Activated CD4-positive, alpha-beta memory T cell treated with anti-CD3 and anti-CD28 coated beads for 36 hours (primary cell): ENCODE measurements around the gene ABCB10. TPM values are rescaled to one million over a fixed set of nuclear protein-coding genes. Genes with fewer than 3 reads are reported as not detected.

Source experiments
- CTCF ChIA-PET: fragments of 350-600 bp; sonication (Branson Sonifier 250); formaldehyde crosslinking; loops from one replicate; lab custom pipeline; 2021; ENCODE audit warnings: antibody characterized with exemption, inconsistent platforms; lab: Charles Lee
- POLR2A ChIA-PET: fragments of 350-600 bp; sonication (Branson Sonifier 250); formaldehyde crosslinking; loops from one replicate; lab custom pipeline; 2021; ENCODE audit warnings: antibody characterized with exemption; lab: Charles Lee
- DNase-seq: peaks from one replicate; pipeline ENCODE4 v3.0.0-alpha.2; 2020
- H3K27ac Mint-ChIP-seq: one replicate; pipeline ENCODE4 v1.8.0; 2021; ENCODE audit warnings: mixed read lengths
- H3K27me3 Mint-ChIP-seq: one replicate; pipeline ENCODE4 v1.8.0; 2021; ENCODE audit warnings: mixed read lengths
- H3K36me3 Mint-ChIP-seq: one replicate; pipeline ENCODE4 v1.8.0; 2021; ENCODE audit warnings: mixed read lengths
- H3K4me1 Mint-ChIP-seq: one replicate; pipeline ENCODE4 v1.8.0; 2021; ENCODE audit warnings: low read depth, mixed read lengths
- H3K4me3 Mint-ChIP-seq: one replicate; pipeline ENCODE4 v1.8.0; 2021; ENCODE audit warnings: mild to moderate bottlenecking, mixed read lengths
- H3K9me3 Mint-ChIP-seq: one replicate; pipeline ENCODE4 v1.8.0; 2021; ENCODE audit warnings: mixed read lengths
- intact Hi-C: fragments of 100-400 bp; cut with micrococcal nuclease; formaldehyde crosslinking; loops from one replicate; pipeline ENCODE4 v1.15.1; 2023
- total RNA-seq, 2 experiments: library from RNA; stranded (reverse); gene quantifications; one replicate each; pipeline ENCODE4 v1.2.3, GENCODE V29; 2021

The ABCB10 gene
- total RNA-seq, 2 experiments from 2014 or later: 30.8 to 31.0 TPM

DNA sequence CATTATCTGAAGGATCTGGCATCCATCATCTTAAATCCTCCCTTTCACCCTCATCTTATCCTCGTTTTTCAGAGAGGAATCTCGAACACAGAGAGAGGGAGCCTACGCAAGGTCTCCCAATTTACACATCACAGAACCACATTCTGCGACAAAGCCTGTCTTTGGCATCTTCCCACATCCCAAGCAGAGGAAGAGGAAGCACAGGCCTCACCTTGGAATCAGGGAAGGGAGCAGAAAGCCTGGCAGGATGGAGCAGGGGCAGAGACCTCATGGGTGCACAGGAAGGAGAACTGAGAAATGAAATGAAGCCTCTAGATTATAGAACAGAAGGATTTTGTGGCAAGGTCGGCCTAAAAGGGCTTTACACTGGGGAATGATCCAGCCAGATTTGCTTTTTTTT lies 5.8 kb downstream of the ABCB10 start:
- peaks cover 6% of the 10 kb centered on the region for H3K36me3 Mint-ChIP-seq

DNA sequence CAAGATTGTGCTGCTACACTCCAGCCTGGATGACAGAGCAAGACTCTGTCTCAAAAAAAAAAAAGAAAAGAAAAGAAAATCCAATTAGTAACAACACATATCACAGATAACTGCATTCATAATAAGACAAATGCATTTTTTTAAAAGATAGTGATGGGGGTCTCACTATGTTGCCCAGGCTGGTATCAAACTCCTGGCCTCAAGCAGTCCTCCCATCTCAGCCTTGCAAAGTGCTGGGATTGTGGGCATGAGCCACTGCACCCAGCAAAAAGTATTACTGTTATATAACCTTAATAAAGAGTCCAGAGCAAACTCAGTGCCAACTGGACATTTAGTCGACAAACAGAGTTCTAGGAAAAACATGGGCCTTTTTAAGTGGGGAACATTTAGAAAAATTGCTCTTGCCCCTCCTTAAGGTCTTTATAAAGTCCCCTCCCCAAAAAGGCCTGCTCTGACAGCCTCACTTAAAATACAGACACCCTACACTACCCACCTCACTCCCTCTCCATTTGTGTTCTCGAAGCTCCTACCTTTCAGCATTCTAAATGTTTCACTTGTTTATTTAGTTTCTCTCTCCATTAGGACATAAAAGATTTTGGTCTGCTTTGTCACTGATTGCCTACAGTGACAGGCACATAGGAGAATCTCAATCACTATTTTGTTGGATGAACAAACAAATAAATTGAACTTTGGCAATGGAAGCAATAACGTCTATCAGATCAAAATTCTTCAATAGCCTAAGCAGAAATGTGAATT lies 7.5 kb downstream of the ABCB10 start:
- no peaks in the 10 kb centered on the region for H3K27me3 Mint-ChIP-seq
- ChIA-PET POLR2A (no interaction called here), CTCF (no interaction called here)
- no peak overlapping the region for H3K4me3 Mint-ChIP-seq
- DNase-seq: no peak
- H3K27ac Mint-ChIP-seq: no peak overlapping the region
- intact Hi-C loops: no loop called here
- peaks cover 26% of the 10 kb centered on the region for H3K4me1 Mint-ChIP-seq
- peaks cover 8% of the 10 kb centered on the region for H3K36me3 Mint-ChIP-seq
- H3K9me3 Mint-ChIP-seq: no peaks in the 10 kb centered on the region

More for the DNA sequence above, 5.8 kb downstream of the ABCB10 start:
- ChIA-PET POLR2A (no interaction called here), CTCF (no interaction called here)
- H3K27me3 Mint-ChIP-seq: no peaks in the 10 kb centered on the region
- no peak overlapping the region for H3K27ac Mint-ChIP-seq
- peaks cover 41% of the 10 kb centered on the region for H3K4me1 Mint-ChIP-seq
- H3K9me3 Mint-ChIP-seq: no peaks in the 10 kb centered on the region
- no peak for DNase-seq
- intact Hi-C loops: no loop called here
- no peak overlapping the region for H3K4me3 Mint-ChIP-seq

DNA sequence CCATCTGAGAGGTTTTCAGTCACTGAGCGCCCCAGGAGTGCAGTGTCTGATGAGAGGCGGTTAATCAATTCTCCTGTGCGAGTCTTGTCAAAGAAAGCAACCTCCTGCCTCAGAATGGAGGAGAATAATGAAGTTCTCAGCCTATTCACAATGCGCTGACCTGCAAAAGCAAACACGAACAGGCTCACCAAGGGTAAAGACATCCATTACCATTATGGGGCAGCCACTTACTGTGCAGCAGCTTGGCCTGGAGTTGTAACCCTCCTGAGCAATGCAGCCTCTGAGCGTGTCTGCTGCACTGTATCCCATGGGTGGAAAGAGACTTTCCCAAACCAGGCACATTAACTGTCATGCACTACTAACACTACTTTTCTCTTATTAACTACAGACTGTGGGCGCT lies 11.0 kb downstream of the ABCB10 start:
- ChIA-PET CTCF (no interaction called here), POLR2A (no interaction called here)
- H3K36me3 Mint-ChIP-seq: peaks cover 23% of the 10 kb centered on the region
- intact Hi-C loops: no loop called here
- H3K4me1 Mint-ChIP-seq: peaks cover 26% of the 10 kb centered on the region
- no peak overlapping the region for H3K4me3 Mint-ChIP-seq
- no peaks in the 10 kb centered on the region for H3K27me3 Mint-ChIP-seq
- H3K9me3 Mint-ChIP-seq: no peaks in the 10 kb centered on the region
- H3K27ac Mint-ChIP-seq: no peak overlapping the region
- no peak for DNase-seq

DNA sequence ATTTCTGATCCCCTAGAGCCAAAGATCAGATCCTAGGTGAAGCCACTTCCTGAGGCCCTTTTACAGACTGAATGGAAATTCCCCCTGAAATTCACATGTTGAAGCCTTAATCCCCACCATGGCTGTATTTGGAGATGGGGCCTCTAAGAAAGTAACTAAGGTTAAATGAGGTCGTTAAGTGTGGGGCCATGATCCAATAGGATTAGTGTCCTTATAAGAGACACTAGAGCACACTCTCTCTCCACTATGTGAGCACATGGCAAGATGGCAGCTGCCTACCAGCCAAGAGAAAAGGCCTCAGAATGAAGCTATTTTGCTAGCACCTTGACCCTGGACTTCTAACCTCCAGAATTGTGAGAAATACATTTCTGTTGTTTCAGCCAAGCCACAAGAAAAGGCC lies 13.9 kb downstream of the ABCB10 start:
- no peak overlapping the region for H3K4me3 Mint-ChIP-seq
- no peak overlapping the region for H3K27ac Mint-ChIP-seq
- POLR2A ChIA-PET: no interaction called here
- DNase-seq: no peak
- peaks cover 35% of the 10 kb centered on the region for H3K36me3 Mint-ChIP-seq
- H3K4me1 Mint-ChIP-seq: peaks cover 30% of the 10 kb centered on the region
- no peaks in the 10 kb centered on the region for H3K27me3 Mint-ChIP-seq
- CTCF ChIA-PET: no interaction called here
- intact Hi-C loops: no loop called here
- no peaks in the 10 kb centered on the region for H3K9me3 Mint-ChIP-seq

DNA sequence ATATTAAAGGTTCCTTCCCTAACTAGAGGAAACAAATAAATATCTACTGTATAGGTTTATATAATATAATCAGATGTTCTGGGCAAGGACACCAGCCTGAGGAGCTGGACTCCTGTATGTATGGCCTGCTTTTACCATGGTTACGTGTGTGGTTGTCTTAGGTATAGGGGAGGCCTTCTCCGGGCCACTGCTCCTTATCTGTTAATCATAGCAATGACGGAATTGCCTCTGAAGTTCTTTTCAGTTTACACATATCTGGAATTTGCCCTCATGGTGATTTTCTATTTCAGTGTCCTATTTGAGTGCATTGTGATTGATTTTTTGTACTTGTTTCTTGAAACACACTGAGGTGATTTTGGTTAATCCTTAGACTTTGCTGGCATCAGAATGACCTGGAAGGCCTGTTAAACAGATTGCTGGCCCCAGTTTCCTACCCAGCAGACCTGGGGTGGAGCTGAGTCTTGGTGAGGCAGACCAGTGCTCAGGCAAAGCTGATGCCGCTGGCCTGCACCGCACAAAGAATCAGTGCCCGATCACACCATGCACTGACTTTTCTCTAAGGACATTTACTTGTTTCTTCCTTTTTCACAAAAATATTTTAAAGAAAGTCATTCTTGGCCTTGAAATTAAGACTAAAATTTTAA lies 18.5 kb downstream of the ABCB10 start:
- no peak overlapping the region for H3K27ac Mint-ChIP-seq
- DNase-seq: no peak
- H3K4me3 Mint-ChIP-seq: no peak overlapping the region
- CTCF ChIA-PET: no interaction called here
- H3K27me3 Mint-ChIP-seq: no peaks in the 10 kb centered on the region
- POLR2A ChIA-PET: no interaction called here
- H3K36me3 Mint-ChIP-seq: peaks cover 48% of the 10 kb centered on the region
- no peaks in the 10 kb centered on the region for H3K9me3 Mint-ChIP-seq
- intact Hi-C loops: no loop called here
- peaks cover 30% of the 10 kb centered on the region for H3K4me1 Mint-ChIP-seq

DNA sequence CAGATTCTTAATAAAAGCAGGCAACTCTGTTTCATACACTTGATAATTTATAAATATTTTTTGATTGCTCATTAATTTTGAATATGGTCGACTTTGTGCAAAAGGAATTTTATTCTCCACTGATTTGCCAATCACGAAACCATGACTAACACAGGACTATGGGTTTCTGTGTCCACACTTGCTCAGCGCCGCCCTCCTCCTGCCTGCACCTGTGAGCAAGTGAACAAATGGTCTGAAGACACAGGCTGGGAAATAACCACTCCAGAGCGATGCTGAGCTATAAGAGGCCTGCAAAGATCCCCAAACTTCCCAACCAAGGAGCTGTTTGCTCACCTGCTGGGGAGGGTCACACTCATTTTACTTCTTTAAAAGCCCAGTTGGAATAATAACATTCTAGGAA lies 19.6 kb downstream of the ABCB10 start:
- H3K4me1 Mint-ChIP-seq: peaks cover 23% of the 10 kb centered on the region
- H3K36me3 Mint-ChIP-seq: peaks cover 48% of the 10 kb centered on the region
- intact Hi-C loops: no loop called here
- H3K27me3 Mint-ChIP-seq: no peaks in the 10 kb centered on the region
- no peak overlapping the region for H3K27ac Mint-ChIP-seq
- no peak overlapping the region for H3K4me3 Mint-ChIP-seq
- H3K9me3 Mint-ChIP-seq: no peaks in the 10 kb centered on the region
- ChIA-PET CTCF (no interaction called here), POLR2A (no interaction called here)
- no peak for DNase-seq

DNA sequence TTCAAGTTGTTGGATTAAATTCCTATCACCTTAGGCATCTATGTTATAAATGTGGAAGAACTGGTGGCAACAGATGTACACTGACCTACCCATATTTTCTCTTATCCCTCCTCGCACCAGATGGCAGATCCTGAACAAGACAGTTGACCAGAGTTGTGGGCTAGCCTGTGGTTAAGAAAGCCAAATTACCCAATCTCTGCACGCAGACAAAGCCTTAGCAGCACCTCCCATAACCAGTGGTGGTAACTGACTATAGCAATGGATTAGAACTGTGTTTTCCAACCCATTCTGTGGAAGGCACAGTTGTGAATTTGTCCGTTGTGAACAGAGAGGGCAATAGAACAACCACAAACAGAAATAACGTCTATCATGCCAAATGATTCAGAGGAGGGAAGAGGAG lies 20.6 kb downstream of the ABCB10 start:
- ChIA-PET CTCF (no interaction called here), POLR2A (no interaction called here)
- peaks cover 15% of the 10 kb centered on the region for H3K4me1 Mint-ChIP-seq
- H3K27ac Mint-ChIP-seq: no peak overlapping the region
- intact Hi-C loops: no loop called here
- H3K27me3 Mint-ChIP-seq: no peaks in the 10 kb centered on the region
- peaks cover 43% of the 10 kb centered on the region for H3K36me3 Mint-ChIP-seq
- H3K4me3 Mint-ChIP-seq: no peak overlapping the region
- H3K9me3 Mint-ChIP-seq: no peaks in the 10 kb centered on the region
- no peak for DNase-seq

DNA sequence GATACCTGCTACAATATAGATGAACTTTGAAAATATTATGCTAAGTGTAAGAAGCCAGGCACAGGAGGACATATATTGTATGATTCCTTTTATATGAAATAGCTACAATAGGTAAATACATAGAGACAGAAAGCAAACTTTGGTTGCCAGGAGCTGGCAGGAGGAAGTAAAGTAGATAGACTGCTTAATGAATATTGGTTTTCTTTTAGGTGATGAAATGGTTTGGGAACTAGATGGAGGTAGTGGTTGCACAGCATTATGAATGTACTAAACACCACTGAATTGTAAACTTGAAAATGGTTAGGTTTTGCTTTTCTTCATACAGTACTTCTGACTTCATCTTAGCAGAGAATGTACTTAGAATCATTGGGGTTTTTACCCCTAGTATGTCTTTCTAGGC lies 21.5 kb downstream of the ABCB10 start:
- Mint-ChIP-seq H3K27me3 (no peaks in the 10 kb centered on the region), H3K4me3 (no peak overlapping the region), H3K27ac (no peak overlapping the region), H3K36me3 (peaks cover 37% of the 10 kb centered on the region), H3K4me1 (peaks cover 6% of the 10 kb centered on the region), H3K9me3 (no peaks in the 10 kb centered on the region)
- intact Hi-C loops: no loop called here
- no peak for DNase-seq
- POLR2A ChIA-PET: interaction anchor here (0.6 to 0.9 kb wide), 2 partner anchors 22 to 215 kb away, joined by 3 to 5 read pairs; partner anchors contain the start of gene ABCB10
- CTCF ChIA-PET: no interaction called here

DNA sequence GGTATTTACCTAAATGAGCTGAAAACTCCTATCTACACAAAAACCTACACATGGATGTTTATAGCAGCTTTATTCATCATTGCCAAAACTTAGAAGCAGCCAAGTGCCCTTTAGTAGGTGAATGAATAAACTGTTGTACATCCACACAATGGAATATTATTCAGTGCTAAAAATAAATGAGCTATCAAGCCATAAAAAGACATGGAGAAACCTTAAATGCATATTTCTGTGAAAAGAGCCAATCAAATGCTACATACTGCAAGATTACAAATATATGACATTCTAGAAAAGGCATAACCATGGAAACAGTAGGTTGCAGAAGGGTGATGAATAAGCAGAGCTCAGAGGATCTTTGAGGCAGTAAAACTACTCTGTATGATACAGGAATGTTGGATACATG lies 23.3 kb downstream of the ABCB10 start:
- POLR2A ChIA-PET: no interaction called here
- H3K36me3 Mint-ChIP-seq: peaks cover 37% of the 10 kb centered on the region

DNA sequence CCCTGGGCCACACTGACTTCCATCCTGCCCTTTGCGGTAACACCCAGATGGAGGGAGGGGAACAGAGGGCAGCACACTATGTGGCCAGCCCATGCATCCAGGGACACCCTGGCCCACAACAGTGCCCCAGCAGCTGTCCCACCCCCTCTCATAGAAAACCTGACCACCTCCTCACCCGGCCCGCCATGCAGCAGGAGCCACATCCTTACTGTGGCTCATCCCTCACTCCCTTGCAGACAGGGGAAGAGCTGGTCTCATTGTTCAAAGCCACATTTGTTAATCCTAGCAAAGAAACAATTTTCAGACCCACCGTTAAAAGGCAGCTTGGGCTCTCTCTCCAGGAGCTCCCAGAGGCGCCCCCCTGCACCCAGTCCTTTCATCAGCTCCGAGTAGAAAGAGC lies 27.2 kb downstream of the ABCB10 start:
- POLR2A ChIA-PET: no interaction called here
- Mint-ChIP-seq H3K27ac (no peak overlapping the region), H3K4me1 (peaks cover under 1% of the 10 kb centered on the region), H3K36me3 (peaks cover 30% of the 10 kb centered on the region), H3K27me3 (no peaks in the 10 kb centered on the region), H3K4me3 (no peak overlapping the region), H3K9me3 (no peaks in the 10 kb centered on the region)
- no peak for DNase-seq
- CTCF ChIA-PET: no interaction called here
- intact Hi-C loops: no loop called here

More for the DNA sequence above, 23.3 kb downstream of the ABCB10 start:
- CTCF ChIA-PET: no interaction called here
- H3K4me3 Mint-ChIP-seq: no peak overlapping the region
- H3K27ac Mint-ChIP-seq: no peak overlapping the region
- DNase-seq: no peak
- H3K4me1 Mint-ChIP-seq: peaks cover 2% of the 10 kb centered on the region
- H3K9me3 Mint-ChIP-seq: no peaks in the 10 kb centered on the region
- intact Hi-C loops: no loop called here
- no peaks in the 10 kb centered on the region for H3K27me3 Mint-ChIP-seq

DNA sequence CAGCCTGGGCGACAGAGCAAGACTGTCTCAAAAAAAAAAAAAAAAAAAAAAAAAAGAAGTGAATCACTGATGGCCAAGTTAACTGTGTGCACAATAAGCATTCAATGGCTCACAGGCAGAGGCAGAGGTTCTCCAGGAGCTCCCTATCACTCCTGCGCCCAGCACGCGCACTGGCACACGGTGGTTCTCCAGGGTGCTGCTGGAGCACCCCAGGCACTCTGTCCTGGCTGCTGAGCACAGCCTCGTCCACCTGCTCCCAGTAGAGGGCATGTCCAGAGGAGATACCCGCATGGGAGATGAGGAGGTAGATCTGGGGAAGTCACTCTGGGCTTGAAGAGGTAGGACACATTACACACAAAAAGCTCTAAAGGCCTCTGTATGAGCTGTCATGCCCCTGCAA lies 28.9 kb downstream of the ABCB10 start:
- no peak overlapping the region for H3K27ac Mint-ChIP-seq
- CTCF ChIA-PET: interaction anchor here (1.2 to 1.3 kb wide), 2 partner anchors 10 to 29 kb away, joined by 3 to 4 read pairs; partner anchors contain the start of gene ABCB10
- no peaks in the 10 kb centered on the region for H3K9me3 Mint-ChIP-seq

DNA sequence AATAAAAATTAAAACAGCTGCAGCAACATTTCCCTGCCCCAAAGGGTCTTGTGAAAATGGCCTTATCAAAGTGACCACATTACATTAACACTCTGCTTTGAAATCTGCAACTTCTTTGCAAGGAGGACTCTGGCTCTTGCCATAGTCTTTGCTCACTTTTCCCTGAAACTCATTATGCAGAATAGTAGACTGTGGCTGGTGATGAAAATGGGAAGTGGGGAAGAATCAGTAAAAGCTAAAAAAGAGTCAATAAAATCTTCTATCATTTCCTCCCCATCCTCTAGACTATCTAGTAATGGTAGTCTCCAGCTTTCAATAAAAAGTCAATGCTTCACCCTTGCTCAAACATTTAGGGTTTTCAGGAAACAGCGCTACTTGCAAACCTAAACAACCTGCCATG lies 31.8 kb downstream of the ABCB10 start:
- Mint-ChIP-seq H3K9me3 (no peaks in the 10 kb centered on the region), H3K27me3 (no peaks in the 10 kb centered on the region)
- POLR2A ChIA-PET: no interaction called here

More for the DNA sequence above, 28.9 kb downstream of the ABCB10 start:
- POLR2A ChIA-PET: no interaction called here
- intact Hi-C loops: no loop called here
- no peak overlapping the region for H3K4me3 Mint-ChIP-seq
- H3K27me3 Mint-ChIP-seq: no peaks in the 10 kb centered on the region
- H3K4me1 Mint-ChIP-seq: peaks cover 8% of the 10 kb centered on the region
- DNase-seq: no peak
- peaks cover 37% of the 10 kb centered on the region for H3K36me3 Mint-ChIP-seq

More for the DNA sequence above, 31.8 kb downstream of the ABCB10 start:
- Mint-ChIP-seq H3K4me3 (no peak overlapping the region), H3K4me1 (peaks cover 8% of the 10 kb centered on the region), H3K36me3 (peaks cover 34% of the 10 kb centered on the region), H3K27ac (no peak overlapping the region)
- no peak for DNase-seq
- intact Hi-C loops: no loop called here
- CTCF ChIA-PET: interaction anchor here (1.3 to 2.1 kb wide), 2 partner anchors 12 to 44 kb away, joined by 3 to 8 read pairs; no protein-coding TSS in a partner anchor
